NOMO-1 treated with DMSO at 0.1 percent for 48 hours (cell line): Measurements from ENCODE around the gene ITPR2.
A peak's percentile ranks its signal among the peaks of the same experiment; 100 is the strongest.

Source experiments
- DNase-seq: peaks from one replicate; lab custom pipeline; 2025; ENCODE audit not compliant: unreplicated experiment; lab: John Stamatoyannopoulos, UW

The ITPR2 gene

GRCh38 chr12:26428420-26428819, 404.6 kb downstream of the ITPR2 start:
- DNase-seq: no peak

- no peak for DNase-seq
These were observed 406.3 kb downstream of the ITPR2 start for GRCh38 chr12:26426652-26427051.

- no peak for DNase-seq
These were observed 407.3 kb downstream of the ITPR2 start for GRCh38 chr12:26425587-26426260.

DNA sequence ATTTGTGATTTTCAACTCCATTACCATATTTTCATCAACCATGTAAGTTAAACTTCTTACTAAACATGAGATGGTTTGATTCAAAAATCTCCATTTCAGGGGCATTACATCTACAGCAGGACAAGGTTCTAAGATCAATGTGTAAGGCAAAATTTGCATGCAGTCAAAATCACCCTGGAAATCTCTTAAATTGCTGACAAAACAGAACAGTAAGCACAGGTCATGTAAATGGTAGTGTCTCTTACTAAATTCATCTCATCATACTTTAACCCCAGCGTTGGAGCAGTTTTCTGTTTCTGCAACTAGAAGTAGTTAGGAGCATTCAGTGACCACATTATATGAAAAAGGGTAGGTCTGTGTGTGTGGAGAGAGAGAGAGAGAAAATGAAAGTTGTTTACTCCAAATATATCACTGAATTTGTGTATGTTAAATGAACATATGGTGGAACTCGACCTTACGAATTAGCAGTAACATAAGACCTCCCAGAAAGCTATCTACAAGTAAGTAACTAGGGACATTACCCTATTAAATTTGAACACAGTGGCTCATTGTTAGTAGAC, 410.1 kb downstream of the ITPR2 start:
- DNase-seq: no peak

GRCh38 chr12:26416550-26416949, 416.4 kb downstream of the ITPR2 start:
- DNase-seq: no peak

- no peak for DNase-seq
These were observed 422.3 kb downstream of the ITPR2 start for GRCh38 chr12:26410689-26411088.

GRCh38 chr12:26406813-26407212, 426.2 kb downstream of the ITPR2 start:
- no peak for DNase-seq

GRCh38 chr12:26406391-26406790, 426.6 kb downstream of the ITPR2 start:
- DNase-seq: no peak

- no peak for DNase-seq
These were observed 429.4 kb downstream of the ITPR2 start for GRCh38 chr12:26403601-26404000.

- no peak for DNase-seq
These were observed 430.3 kb downstream of the ITPR2 start for GRCh38 chr12:26402648-26403047.

GRCh38 chr12:26401874-26402273, 431.1 kb downstream of the ITPR2 start:
- DNase-seq: no peak

GRCh38 chr12:26400627-26401026, 432.4 kb downstream of the ITPR2 start:
- no peak for DNase-seq

- peak; percentile 73 for DNase-seq
These were observed 433.6 kb downstream of the ITPR2 start for GRCh38 chr12:26399381-26399780.

DNA sequence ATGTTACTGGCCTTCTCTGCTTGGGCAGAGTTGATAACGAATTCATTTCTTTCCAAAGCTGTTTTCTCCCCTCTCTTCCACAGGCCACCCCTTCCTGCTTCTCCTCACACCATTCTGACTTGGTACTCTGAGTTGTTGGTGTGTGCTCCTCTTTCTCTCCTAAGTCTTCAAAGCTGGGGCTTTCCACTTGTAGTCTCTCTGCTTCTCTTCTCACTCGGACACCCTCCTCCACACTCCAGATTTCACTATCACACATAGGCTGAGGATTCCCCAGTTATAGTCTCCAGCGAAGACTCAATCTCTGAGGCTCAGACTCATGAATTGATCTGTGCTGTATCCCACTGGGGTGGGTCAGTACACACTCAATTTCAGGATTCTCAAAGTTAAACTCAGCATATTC, 436.6 kb downstream of the ITPR2 start:
- DNase-seq: no peak

GRCh38 chr12:26389343-26389742, 443.7 kb downstream of the ITPR2 start:
- DNase-seq: no peak

DNA sequence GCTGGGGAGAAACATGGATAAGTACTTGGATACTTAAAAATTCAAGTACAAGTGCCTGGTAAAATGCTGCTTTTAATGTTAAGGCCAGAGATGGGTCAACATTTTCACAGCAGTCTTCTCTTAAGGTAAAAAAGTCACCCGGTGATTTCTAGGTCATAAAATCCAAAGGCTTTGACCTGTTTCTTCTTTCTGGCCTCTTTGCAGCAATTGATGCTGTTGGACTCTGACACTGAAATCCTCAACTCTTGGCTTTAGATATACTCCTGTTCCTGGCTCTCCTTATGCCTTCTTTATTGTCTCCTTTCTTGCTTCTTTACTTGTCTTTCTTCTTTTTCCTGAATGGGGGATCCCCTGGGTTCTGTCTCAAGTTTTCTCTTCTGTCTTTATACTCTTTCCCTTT, 448.5 kb downstream of the ITPR2 start:
- DNase-seq: no peak

DNA sequence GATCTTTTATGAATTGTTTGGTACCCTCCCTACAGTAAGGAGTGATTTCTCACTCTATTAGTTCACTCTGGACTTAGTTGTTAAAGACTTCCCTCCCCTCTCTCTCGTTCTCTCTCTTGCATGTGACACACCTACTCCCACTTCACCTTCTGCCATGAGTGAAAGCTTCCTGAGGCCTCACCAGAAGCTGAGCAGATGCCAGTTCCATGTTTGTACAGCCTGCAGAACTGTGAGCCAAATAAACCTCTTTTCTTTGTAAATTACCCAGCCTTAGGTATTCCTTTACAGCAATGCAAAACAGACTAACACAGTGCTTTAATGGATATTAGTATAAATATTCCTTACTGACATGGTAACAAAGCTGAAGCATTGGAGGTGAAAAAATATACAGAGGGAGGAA, 450.0 kb downstream of the ITPR2 start:
- DNase-seq: no peak

- no peak for DNase-seq
These were observed 452.1 kb downstream of the ITPR2 start for GRCh38 chr12:26380897-26381296.

- no peak for DNase-seq
These were observed 453.1 kb downstream of the ITPR2 start for GRCh38 chr12:26379777-26380467.

DNA sequence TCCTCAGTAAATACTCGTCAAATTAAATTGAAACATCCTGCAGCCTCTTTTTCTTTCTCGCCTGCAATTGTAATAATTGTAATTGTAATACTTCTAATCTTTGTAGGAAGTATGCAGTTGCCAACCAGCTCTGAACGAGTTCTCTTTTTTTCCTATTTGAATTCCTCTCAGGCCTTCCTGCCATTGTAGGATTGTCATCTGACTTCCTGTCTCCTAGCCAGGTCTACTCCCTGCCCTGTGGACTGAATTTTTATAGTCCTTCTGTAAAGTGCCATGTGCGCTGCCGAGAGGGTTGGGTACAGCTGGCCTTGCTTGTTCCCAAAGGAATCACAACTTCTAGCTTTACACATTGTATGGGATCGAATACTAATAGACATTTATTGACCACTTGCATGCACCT, 454.3 kb downstream of the ITPR2 start:
- DNase-seq: no peak

DNA sequence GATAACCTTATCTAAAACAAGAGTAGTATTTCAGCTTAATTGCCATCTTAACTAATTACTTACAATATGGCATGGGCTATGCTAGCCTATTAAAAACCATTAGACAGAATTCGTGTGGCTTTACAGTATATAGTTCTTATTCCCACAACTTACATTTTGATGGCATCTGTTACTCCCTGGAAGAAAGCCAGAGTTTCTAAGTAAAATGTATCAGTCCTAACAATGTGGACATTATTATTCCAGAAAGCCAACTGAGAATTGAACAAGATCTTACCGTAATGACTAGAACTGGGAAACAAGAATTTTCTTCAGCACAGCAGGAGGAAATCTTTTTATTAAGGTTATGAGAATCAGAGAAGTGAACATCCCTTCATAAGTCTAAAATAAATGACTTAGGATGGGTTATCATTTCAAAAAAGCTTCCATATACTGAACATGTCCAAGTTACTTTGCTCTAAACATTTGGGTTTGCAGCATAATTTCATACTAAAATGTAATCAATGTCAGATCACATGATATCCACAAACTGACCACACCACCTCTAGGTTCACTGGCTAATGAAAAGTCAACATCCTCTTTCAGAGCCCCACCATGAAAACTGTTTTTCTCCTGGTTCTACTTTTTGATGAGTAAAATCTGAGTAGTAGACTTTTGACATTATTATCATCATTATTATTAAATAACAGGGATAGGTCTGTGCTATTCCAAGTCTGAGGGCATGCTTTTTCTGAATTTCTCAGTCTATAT, 457.9 kb downstream of the ITPR2 start:
- no peak for DNase-seq
